Mesenchymal stem cell (in vitro differentiated cells and primary cell): ENCODE measurements around the gene UBE2D2.
A peak's percentile ranks its signal among the peaks of the same experiment; 100 is the strongest.

Source experiments
- DNase-seq: peaks from one replicate; pipeline ENCODE4 v3.0.0-alpha.2; 2013
- H2AFZ ChIP-seq: one replicate; pipeline ENCODE4 v1.6.1; 2013; ENCODE audit warnings: low read depth, mild to moderate bottlenecking, control low read depth, inconsistent platforms, low read length, moderate library complexity
- H2AK5ac ChIP-seq: 2 replicates; pipeline ENCODE4 v1.6.1; 2013; ENCODE audit warnings: low read length, moderate library complexity, mild to moderate bottlenecking, inconsistent platforms; ENCODE audit not compliant: severe bottlenecking
- H2BK120ac ChIP-seq: one replicate; pipeline ENCODE4 v1.6.1; 2013; ENCODE audit warnings: low read depth, mild to moderate bottlenecking, inconsistent platforms, low read length, moderate library complexity
- H2BK12ac ChIP-seq, 2 experiments: one replicate each; pipeline ENCODE4 v1.6.1; 2013; ENCODE audit warnings: inconsistent platforms in 2 of 2, low read length in 2 of 2, mild to moderate bottlenecking in 2 of 2, moderate library complexity in 2 of 2, control low read depth in 1 of 2
- H2BK15ac ChIP-seq: one replicate; pipeline ENCODE4 v1.6.1; 2013; ENCODE audit warnings: mild to moderate bottlenecking, low read depth, inconsistent platforms; ENCODE audit not compliant: poor library complexity, severe bottlenecking
- H2BK5ac ChIP-seq: 2 replicates; pipeline ENCODE4 v1.6.1; 2013; ENCODE audit warnings: low read depth, mild to moderate bottlenecking, low read length, control low read depth, inconsistent platforms; ENCODE audit not compliant: poor library complexity, severe bottlenecking
- H3K14ac ChIP-seq, 2 experiments: one replicate each; pipeline ENCODE4 v1.6.1; 2013; ENCODE audit warnings: inconsistent platforms in 2 of 2, low read length in 2 of 2, control low read depth in 1 of 2, mild to moderate bottlenecking in 1 of 2, moderate library complexity in 1 of 2
- H3K18ac ChIP-seq, 2 experiments: one replicate each; pipeline ENCODE4 v1.6.1; 2013; ENCODE audit warnings: inconsistent platforms in 2 of 2, low read length in 2 of 2, control low read depth in 1 of 2, low read depth in 1 of 2, mild to moderate bottlenecking in 1 of 2
- H3K23ac ChIP-seq, 2 experiments: one replicate each; pipeline ENCODE4 v1.6.1; 2013; ENCODE audit warnings: inconsistent platforms in 2 of 2, low read length in 2 of 2, mild to moderate bottlenecking in 2 of 2, moderate library complexity in 2 of 2, control low read depth in 1 of 2
- H3K27ac ChIP-seq: 2 replicates; pipeline ENCODE4 v1.5.1; 2013; ENCODE audit warnings: mild to moderate bottlenecking, moderate library complexity, low read length, control low read depth, inconsistent platforms; ENCODE audit not compliant: poor library complexity, severe bottlenecking
- H3K27me3 ChIP-seq, 2 experiments: 2 replicates each; pipeline versions ENCODE4 v1.6.1 to v1.7.0; 2013; ENCODE audit warnings: low read length in 2 of 2, mild to moderate bottlenecking in 2 of 2, moderate library complexity in 2 of 2, control low read depth in 1 of 2, inconsistent platforms in 1 of 2; ENCODE audit not compliant: control insufficient read depth in 1 of 2, insufficient read depth in 1 of 2
- H3K36me3 ChIP-seq, 2 experiments: 2 replicates each; pipeline versions ENCODE4 v1.6.1 to v1.7.0; 2013; ENCODE audit warnings: low read length in 2 of 2, control low read depth in 1 of 2, inconsistent platforms in 1 of 2, low read depth in 1 of 2, mild to moderate bottlenecking in 1 of 2; ENCODE audit not compliant: insufficient read depth in 2 of 2, control insufficient read depth in 1 of 2
- H3K4ac ChIP-seq, 2 experiments: one replicate each; pipeline ENCODE4 v1.6.1; 2013; ENCODE audit warnings: inconsistent platforms in 2 of 2, low read length in 2 of 2, mild to moderate bottlenecking in 2 of 2, moderate library complexity in 2 of 2, control low read depth in 1 of 2, low read depth in 1 of 2
- H3K4me1 ChIP-seq: 2 replicates; pipeline ENCODE4 v1.6.1; 2013; ENCODE audit warnings: low read depth, low read length, control low read depth; ENCODE audit not compliant: control insufficient read depth, insufficient read depth
- H3K4me2 ChIP-seq: 2 replicates; pipeline ENCODE4 v1.6.1; 2013; ENCODE audit warnings: low read length, mild to moderate bottlenecking, inconsistent platforms; ENCODE audit not compliant: poor library complexity, severe bottlenecking
- H3K4me3 ChIP-seq, 2 experiments: 2 replicates each; pipeline versions ENCODE4 v1.5.1 to v1.7.0; 2013; ENCODE audit warnings: low read length in 2 of 2, mild to moderate bottlenecking in 2 of 2, control low read depth in 1 of 2, low read depth in 1 of 2; ENCODE audit not compliant: insufficient read depth in 1 of 2
- H3K79me1 ChIP-seq: replicated peaks from 2 replicates; pipeline ENCODE4 v1.6.1; 2013; ENCODE audit warnings: mild to moderate bottlenecking, control low read depth, low read length, inconsistent platforms; ENCODE audit not compliant: poor library complexity, severe bottlenecking
- H3K9ac ChIP-seq: 2 replicates; pipeline ENCODE4 v1.7.0; 2013; ENCODE audit warnings: mild to moderate bottlenecking, low read length, moderate library complexity
- H3K9me3 ChIP-seq: 2 replicates; pipeline ENCODE4 v1.7.0; 2013; ENCODE audit warnings: mild to moderate bottlenecking, low read length; ENCODE audit not compliant: control insufficient read depth
- H4K8ac ChIP-seq: one replicate; pipeline ENCODE4 v1.6.1; 2013; ENCODE audit warnings: inconsistent platforms, mild to moderate bottlenecking, low read length, moderate library complexity
- H4K91ac ChIP-seq: one replicate; pipeline ENCODE4 v1.6.1; 2013; ENCODE audit warnings: mild to moderate bottlenecking, low read length, inconsistent platforms
- WGBS: methylation state at CpG from one replicate; pipeline ENCODE4 v1.1.7; 2013; ENCODE audit warnings: mixed read lengths; 5-methylcytosine and 5-hydroxymethylcytosine counted together

Gene UBE2D2

GRCh38 chr5:139668064-139668880, 107.1 kb downstream of the UBE2D2 start:
- Histone ChIP-seq H2AFZ (no peak overlapping the region), H3K23ac (no peak overlapping the region), H3K4ac (no peak overlapping the region), H2BK12ac (peak overlapping the region in 1 of 2 experiments; percentile 76), H3K4me3 (peak overlapping the region; percentile 16 to 76), H2BK120ac (peak overlapping the region; percentile 73), H2BK15ac (no peak overlapping the region), H3K9ac (peak overlapping the region; percentile 91), H4K91ac (peak overlapping the region; percentile 34), H3K27ac (peak overlapping the region; percentile 95), H3K4me1 (peaks cover 89% of the 10 kb centered on the region), H3K9me3 (no peaks in the 10 kb centered on the region), H3K79me1 (no peaks in the 10 kb centered on the region), H4K8ac (peak overlapping the region; percentile 42), H3K14ac (peak overlapping the region in 1 of 2 experiments; percentile 14), H3K18ac (peak overlapping the region; percentile 57 to 70), H3K36me3 (peaks cover 8 to 76% of the 10 kb centered on the region in 2 experiments), H2BK5ac (peak overlapping the region; percentile 80), H3K4me2 (peak overlapping the region; percentile 53), H2AK5ac (peak overlapping the region; percentile 82), H3K27me3 (no peaks in the 10 kb centered on the region)
- WGBS = 72% methylated on average over 55 of the region's 55 CpGs
- peak; percentile 43 for DNase-seq

- WGBS = 94% methylated on average over 18 of the region's 18 CpGs
- H3K4me1 ChIP-seq = peaks cover 87% of the 10 kb centered on the region
- H3K9ac ChIP-seq = peak overlapping the region; percentile 91
Measured at GRCh38 chr5:139668924-139669661, 108.0 kb downstream of the UBE2D2 start.

GRCh38 chr5:139669662-139670368, 108.7 kb downstream of the UBE2D2 start:
- H3K27ac ChIP-seq = peak overlapping the region; percentile 95
- 46% methylated on average over 21 of the region's 23 CpGs for WGBS
- H3K4me2 ChIP-seq = peak overlapping the region; percentile 19
- H3K36me3 ChIP-seq = peaks cover 6 to 69% of the 10 kb centered on the region in 2 experiments
- peak overlapping the region; percentile 87 for H4K91ac ChIP-seq
- no peak overlapping the region for H3K4me3 ChIP-seq
- peak overlapping the region; percentile 47 for H2AK5ac ChIP-seq
- no peak overlapping the region for H3K4ac ChIP-seq
- no peaks in the 10 kb centered on the region for H3K27me3 ChIP-seq
- peak overlapping the region in 1 of 2 experiments; percentile 29 for H2BK12ac ChIP-seq
- peak overlapping the region in 1 of 2 experiments; percentile 34 for H3K23ac ChIP-seq
- peak overlapping the region in 1 of 2 experiments; percentile 66 for H3K14ac ChIP-seq
- H2BK5ac ChIP-seq = peak overlapping the region; percentile 71
- H3K79me1 ChIP-seq = no peaks in the 10 kb centered on the region
- H4K8ac ChIP-seq = peak overlapping the region; percentile 28
- H3K18ac ChIP-seq = peak overlapping the region; percentile 11 to 25
- H2BK120ac ChIP-seq = no peak overlapping the region
- no peak for DNase-seq
- peaks cover 85% of the 10 kb centered on the region for H3K4me1 ChIP-seq
- H3K9ac ChIP-seq = peak overlapping the region; percentile 91
- H3K9me3 ChIP-seq = no peaks in the 10 kb centered on the region
- no peak overlapping the region for H2AFZ ChIP-seq
- no peak overlapping the region for H2BK15ac ChIP-seq

More at GRCh38 chr5:139668924-139669661, 108.0 kb downstream of the UBE2D2 start:
- Histone ChIP-seq H3K27me3 (no peaks in the 10 kb centered on the region), H3K14ac (no peak overlapping the region), H2AFZ (no peak overlapping the region), H3K4ac (no peak overlapping the region), H3K4me2 (peak overlapping the region; percentile 19), H2BK120ac (no peak overlapping the region), H3K36me3 (peaks cover 6 to 72% of the 10 kb centered on the region in 2 experiments), H2BK15ac (no peak overlapping the region), H2BK5ac (no peak overlapping the region), H2AK5ac (peak overlapping the region; percentile 82), H3K27ac (peak overlapping the region; percentile 95), H3K79me1 (no peaks in the 10 kb centered on the region), H3K18ac (peak overlapping the region; percentile 11 to 13), H4K91ac (peak overlapping the region; percentile 87), H4K8ac (peak overlapping the region; percentile 28), H3K4me3 (peak overlapping the region in 1 of 2 experiments; percentile 76), H3K23ac (no peak overlapping the region), H3K9me3 (no peaks in the 10 kb centered on the region), H2BK12ac (peak overlapping the region in 1 of 2 experiments; percentile 29)
- no peak for DNase-seq
